ENCODE data around the gene R3HDM2. TPM values are rescaled to one million over a fixed set of nuclear protein-coding genes. Genes with fewer than 3 reads are reported as not detected.

R3HDM2 gene
- total RNA-seq, 1 donor from 2014 or later = 19.2 TPM

- Histone ChIP-seq H3K9me3 (ENCODE audit: insufficient read depth, low read depth, low read length) (no peaks in the 10 kb centered on the region), H3K4me3 (ENCODE audit: insufficient read depth, low read depth, low read length) (no peak overlapping the region), H3K27ac (ENCODE audit: low read depth, low read length) (no peak overlapping the region), H3K27me3 (ENCODE audit: insufficient read depth, low read length) (peaks cover 26% of the 10 kb centered on the region), H3K4me1 (ENCODE audit: insufficient read depth, low read length) (peaks cover 29% of the 10 kb centered on the region), H3K79me2 (ENCODE audit: insufficient read depth, low read length) (peaks cover 30% of the 10 kb centered on the region), H3K9ac (ENCODE audit: low read length) (no peak overlapping the region), H3K4me2 (ENCODE audit: low read length) (peak overlapping the region; percentile 57), H3K36me3 (ENCODE audit: insufficient read depth, low read length) (peaks cover 9% of the 10 kb centered on the region), H2AFZ (ENCODE audit: low read depth, low read length) (no peak overlapping the region), H4K20me1 (ENCODE audit: insufficient read depth, low read length) (peaks cover 28% of the 10 kb centered on the region)
- Mint-ChIP-seq H3K36me3 (ENCODE audit: low read depth, unreplicated experiment) (peaks cover 18% of the 10 kb centered on the region), H3K4me1 (ENCODE audit: low read depth, unreplicated experiment) (peaks cover 34% of the 10 kb centered on the region), H3K27ac (ENCODE audit: unreplicated experiment) (peak overlapping the region; percentile 66), H3K4me3 (ENCODE audit: unreplicated experiment) (peak overlapping the region; percentile 60), H3K27me3 (ENCODE audit: low read depth, unreplicated experiment) (peaks cover 39% of the 10 kb centered on the region), H3K9me3 (ENCODE audit: unreplicated experiment) (peaks cover 4% of the 10 kb centered on the region)
- DNase-seq (ENCODE audit: low read depth) = no peak
- TF ChIP-seq EZH2 (IDR thresholded peaks at IDR 0.05; ENCODE audit: insufficient read depth, low read length) = no peak
- TF ChIP-seq, protein P1, sequence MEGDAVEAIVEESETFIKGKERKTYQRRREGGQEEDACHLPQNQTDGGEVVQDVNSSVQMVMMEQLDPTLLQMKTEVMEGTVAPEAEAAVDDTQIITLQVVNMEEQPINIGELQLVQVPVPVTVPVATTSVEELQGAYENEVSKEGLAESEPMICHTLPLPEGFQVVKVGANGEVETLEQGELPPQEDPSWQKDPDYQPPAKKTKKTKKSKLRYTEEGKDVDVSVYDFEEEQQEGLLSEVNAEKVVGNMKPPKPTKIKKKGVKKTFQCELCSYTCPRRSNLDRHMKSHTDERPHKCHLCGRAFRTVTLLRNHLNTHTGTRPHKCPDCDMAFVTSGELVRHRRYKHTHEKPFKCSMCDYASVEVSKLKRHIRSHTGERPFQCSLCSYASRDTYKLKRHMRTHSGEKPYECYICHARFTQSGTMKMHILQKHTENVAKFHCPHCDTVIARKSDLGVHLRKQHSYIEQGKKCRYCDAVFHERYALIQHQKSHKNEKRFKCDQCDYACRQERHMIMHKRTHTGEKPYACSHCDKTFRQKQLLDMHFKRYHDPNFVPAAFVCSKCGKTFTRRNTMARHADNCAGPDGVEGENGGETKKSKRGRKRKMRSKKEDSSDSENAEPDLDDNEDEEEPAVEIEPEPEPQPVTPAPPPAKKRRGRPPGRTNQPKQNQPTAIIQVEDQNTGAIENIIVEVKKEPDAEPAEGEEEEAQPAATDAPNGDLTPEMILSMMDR (IDR thresholded peaks at IDR 0.05; ENCODE audit: insufficient read depth, low read depth, low read length) = no peak
- no peak for FAIRE-seq
These were observed 203.3 kb downstream of the R3HDM2 start for GRCh38 chr12:57227315-57228115.

DNA sequence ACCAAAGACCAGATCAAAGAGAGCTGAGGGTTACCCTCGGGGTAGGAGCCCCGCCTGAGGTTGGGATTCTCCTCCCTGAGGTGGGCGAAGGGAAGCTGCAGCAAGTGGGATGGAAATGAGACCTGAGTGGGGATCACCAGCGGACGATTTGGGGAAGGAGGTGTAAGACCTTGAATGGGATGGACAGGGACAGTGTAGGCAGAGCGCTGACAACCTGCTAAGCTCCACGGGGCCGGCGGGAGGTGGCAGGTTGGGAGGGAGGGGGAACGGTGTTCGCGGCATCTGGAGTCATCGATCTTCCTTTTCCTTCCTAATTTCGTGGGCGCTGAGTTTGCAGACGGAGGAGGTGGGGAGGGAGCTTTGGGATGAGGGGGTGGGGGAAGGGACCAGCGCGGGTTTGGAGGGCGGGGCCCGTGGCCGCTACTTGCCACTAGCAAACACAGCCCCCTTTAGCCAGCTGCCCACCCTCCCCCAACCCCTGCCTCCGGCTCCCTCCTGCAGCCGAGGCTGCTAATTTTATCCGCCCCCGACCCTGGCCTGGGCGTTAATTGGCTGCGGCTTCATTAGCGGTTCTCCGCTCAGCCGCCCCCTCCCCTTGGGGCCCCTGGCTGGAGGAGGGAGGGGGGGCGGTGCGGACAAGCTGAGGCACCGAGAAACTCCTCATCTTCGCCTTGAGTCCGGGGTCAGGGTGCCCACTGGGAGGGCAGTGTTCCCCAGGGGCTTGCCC lies 204.1 kb downstream of the R3HDM2 start:
- Mint-ChIP-seq H3K36me3 (ENCODE audit: low read depth, unreplicated experiment) (peaks cover 13% of the 10 kb centered on the region), H3K4me3 (ENCODE audit: unreplicated experiment) (peak overlapping the region; percentile 60), H3K4me1 (ENCODE audit: low read depth, unreplicated experiment) (peaks cover 32% of the 10 kb centered on the region), H3K27ac (ENCODE audit: unreplicated experiment) (peak overlapping the region; percentile 49), H3K27me3 (ENCODE audit: low read depth, unreplicated experiment) (peaks cover 46% of the 10 kb centered on the region), H3K9me3 (ENCODE audit: unreplicated experiment) (peaks cover 4% of the 10 kb centered on the region)
- Histone ChIP-seq H3K4me3 (ENCODE audit: insufficient read depth, low read depth, low read length) (no peak overlapping the region), H3K27me3 (ENCODE audit: insufficient read depth, low read length) (peaks cover 33% of the 10 kb centered on the region), H3K36me3 (ENCODE audit: insufficient read depth, low read length) (peaks cover 1% of the 10 kb centered on the region), H3K4me2 (ENCODE audit: low read length) (peak overlapping the region; percentile 57), H3K9ac (ENCODE audit: low read length) (no peak overlapping the region), H4K20me1 (ENCODE audit: insufficient read depth, low read length) (peaks cover 21% of the 10 kb centered on the region), H2AFZ (ENCODE audit: low read depth, low read length) (no peak overlapping the region), H3K9me3 (ENCODE audit: insufficient read depth, low read depth, low read length) (no peaks in the 10 kb centered on the region), H3K4me1 (ENCODE audit: insufficient read depth, low read length) (peaks cover 29% of the 10 kb centered on the region), H3K27ac (ENCODE audit: low read depth, low read length) (no peak overlapping the region), H3K79me2 (ENCODE audit: insufficient read depth, low read length) (peaks cover 23% of the 10 kb centered on the region)
- FAIRE-seq (no peak), DNase-seq (ENCODE audit: low read depth) (no peak)
- TF ChIP-seq, protein P1 (IDR thresholded peaks at IDR 0.05; ENCODE audit: insufficient read depth, low read depth, low read length) = no peak
- peak; percentile 68 for TF ChIP-seq EZH2 (IDR thresholded peaks at IDR 0.05; ENCODE audit: insufficient read depth, low read length)

All from astrocyte (in vitro differentiated cells and primary cell).